IPS-11a (cell line): ENCODE measurements around the gene TMED9.
"Not testable (repeated sequence)": the region's sequence is repeated elsewhere in the genome, so short reads cannot be mapped to it uniquely, and the experiment has no call there.

ENCODE experiments used
- H3K4me3 ChIP-seq: one replicate; pipeline ENCODE4 v1.5.1; 2013; ENCODE audit warnings: low read depth, low read length, control low read depth

Gene TMED9

GRCh38 chr5:177592010-177592834, at the start of gene TMED9:
TSS of gene TMED9 (plus strand) at chr5:177592203. CDS start at chr5:177592215, 12 bp downstream.
- H3K4me3 ChIP-seq: peak within 1 kb of the TSS; percentile 87

DNA sequence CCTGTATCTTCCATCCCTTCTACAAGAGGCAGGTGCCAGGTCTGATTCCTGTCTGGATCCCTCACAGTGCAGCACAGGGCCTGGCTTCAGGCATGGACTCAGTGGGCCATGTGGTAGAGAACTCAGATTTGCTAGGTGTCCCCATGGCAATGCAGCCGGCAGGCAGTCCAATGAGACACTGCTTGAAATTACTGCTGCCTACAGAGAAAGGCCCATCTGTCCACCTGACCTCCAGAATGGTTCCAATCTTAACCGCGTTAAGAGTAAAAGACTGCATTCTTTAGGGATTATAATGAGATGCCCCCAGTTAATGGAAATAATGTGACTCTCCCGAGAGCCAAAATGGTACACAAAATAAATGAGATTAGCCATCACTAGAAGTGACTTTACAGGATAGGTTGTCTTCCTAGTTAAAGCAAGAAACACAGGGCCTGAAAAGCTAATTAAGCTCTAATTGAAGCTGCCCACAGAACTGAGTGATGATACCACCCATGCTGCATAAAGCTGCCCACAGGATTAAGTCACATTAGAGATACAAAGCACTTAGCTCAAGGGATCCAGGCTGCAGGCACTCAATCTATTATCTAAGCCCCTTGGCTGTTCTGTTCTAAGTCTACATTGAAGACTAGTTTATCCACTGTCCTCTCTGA, 49.1 kb upstream of the TMED9 start:
- H3K4me3 ChIP-seq: no peak overlapping the region

DNA sequence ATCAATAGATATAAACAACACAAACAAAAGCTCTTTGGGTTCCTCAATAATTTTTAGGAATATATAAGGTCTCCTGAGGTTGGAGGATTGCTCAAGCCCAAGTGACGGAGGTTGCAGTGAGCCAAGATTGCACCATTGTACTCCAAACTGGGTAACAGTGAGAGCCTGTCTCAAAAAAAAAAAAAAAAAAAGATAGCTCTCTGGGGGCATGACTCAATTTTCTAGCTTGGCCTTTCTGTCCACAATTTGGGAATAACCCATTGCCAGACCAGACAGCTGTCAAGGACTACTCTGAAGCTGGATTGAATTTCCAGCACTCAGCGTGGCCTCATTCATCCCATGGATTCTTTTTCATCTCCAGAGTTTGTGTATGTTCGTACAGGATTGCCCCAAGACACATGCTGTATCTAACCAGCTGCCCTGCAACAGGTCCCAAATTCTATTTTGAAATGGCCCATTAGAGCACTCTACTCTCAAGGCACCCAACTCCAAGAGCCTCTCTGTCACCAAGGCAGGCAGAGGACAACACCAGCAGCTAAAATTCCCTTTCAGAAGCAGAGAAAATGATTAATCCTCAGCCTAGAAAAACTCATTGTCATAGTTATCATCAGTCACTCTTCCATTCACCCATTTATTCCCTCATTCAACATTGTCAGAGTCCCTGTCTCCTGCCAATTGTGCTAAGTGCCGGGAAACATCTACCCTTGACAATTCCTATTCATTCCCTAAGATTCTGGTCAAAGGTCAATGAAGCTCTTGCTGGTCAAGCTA, 46.3 kb upstream of the TMED9 start:
- no peak overlapping the region for H3K4me3 ChIP-seq

- H3K4me3 ChIP-seq: no peak overlapping the region
Measured at GRCh38 chr5:177546258-177546741, 45.7 kb upstream of the TMED9 start.

GRCh38 chr5:177547736-177548135, 44.3 kb upstream of the TMED9 start:
- H3K4me3 ChIP-seq: no peak overlapping the region

DNA sequence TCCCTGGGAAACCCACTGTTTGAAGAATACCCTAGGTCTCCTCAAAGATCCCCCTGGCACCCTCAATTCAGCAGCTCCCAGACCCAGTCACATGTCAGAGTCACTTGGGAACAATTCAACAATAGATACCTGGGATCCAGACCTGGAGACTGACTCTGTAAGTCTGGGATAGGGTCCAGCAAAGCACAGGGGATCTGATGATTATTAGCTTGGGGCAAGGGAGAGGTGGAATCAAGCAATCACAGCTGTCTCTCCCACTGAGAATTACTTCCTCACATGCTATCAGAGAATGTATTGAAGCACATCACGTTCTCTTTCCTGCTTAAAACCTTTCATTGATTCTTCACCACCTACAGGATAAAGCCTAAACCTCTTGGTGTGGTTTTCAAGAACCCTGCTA, 43.5 kb upstream of the TMED9 start:
- H3K4me3 ChIP-seq: no peak overlapping the region

- H3K4me3 ChIP-seq: no peak overlapping the region
Measured at GRCh38 chr5:177550122-177550521, 41.9 kb upstream of the TMED9 start.

- H3K4me3 ChIP-seq: peak overlapping the region; percentile 82
Measured at GRCh38 chr5:177552839-177553455, 39.1 kb upstream of the TMED9 start.

DNA sequence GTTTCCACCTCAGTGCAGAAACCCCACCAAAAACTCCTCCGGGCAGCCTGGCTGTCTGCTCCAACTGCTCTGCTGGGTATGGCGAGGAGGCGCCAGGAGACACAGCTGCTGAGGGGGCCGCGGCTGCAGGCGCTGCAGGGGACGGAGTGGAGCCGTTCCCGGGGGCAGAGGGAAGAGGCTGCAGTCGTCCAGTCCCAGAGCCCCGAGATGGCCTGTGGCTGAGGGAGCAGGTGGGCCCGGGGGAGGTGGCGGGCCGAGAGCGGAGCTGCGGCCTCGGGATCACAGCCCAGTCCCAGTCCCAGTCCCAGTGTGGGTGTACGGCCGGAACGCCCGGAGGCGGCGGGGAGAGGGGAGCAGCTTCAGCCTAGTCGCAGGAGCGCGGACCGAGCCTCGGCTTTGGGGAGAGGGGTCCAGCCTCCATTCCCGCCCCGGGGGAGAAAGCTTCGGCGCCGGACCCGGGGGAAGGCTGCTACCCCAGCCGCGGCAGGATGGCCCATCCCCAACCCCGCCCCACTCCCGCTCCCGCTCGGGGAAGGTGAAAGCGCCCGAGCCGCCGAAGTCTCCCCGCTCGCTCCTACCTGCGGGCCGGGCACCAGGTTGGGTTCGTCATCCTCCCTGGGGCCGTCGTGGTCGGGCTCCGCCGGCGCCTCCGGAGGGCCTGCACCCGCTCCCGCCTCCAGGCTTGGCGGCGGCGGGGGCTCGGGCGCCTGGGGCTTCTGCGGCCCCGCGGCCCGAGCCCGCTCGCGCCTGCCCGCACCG, 38.2 kb upstream of the TMED9 start:
- peak overlapping the region; percentile 82 for H3K4me3 ChIP-seq

DNA sequence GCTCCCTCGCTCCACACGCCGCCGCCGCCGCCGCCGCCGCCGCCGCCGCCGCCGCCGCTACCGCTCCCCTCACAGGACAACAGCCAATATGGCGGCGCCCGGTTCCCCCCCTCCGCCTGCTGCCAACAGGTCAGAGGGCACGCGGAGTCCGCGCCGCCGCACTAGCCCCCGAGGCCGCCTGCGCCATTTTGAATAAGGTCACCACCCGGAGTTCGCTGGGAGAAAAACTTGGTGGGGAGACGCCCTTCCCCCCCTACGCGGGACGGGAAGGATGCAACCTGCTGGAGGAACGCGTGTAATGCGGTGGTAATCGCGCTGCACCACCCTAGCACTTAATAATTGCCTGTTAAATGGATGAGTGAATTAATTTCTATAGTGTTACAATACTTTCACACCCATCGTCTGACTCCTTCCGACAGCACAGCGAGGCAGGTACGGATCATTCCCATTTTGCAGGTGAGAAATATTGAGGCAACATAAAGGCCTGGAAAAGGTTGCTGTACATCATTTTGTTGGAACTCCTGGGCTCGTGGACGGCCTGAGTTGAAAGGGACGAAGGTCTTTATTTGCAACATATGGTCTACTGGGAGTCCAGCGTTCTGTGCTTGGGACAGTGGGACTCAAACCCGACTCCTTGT, 37.4 kb upstream of the TMED9 start, which contains the start of gene FAM193B:
Gene FAM193B (minus strand): TSS at position 90 of the 638 bp plus-strand sequence. CDS start 105 bp downstream, outside the sequence.
- H3K4me3 ChIP-seq: peak within 1 kb of the TSS; percentile 82

GRCh38 chr5:177555228-177555627, 36.8 kb upstream of the TMED9 start:
- H3K4me3 ChIP-seq: no peak overlapping the region

DNA sequence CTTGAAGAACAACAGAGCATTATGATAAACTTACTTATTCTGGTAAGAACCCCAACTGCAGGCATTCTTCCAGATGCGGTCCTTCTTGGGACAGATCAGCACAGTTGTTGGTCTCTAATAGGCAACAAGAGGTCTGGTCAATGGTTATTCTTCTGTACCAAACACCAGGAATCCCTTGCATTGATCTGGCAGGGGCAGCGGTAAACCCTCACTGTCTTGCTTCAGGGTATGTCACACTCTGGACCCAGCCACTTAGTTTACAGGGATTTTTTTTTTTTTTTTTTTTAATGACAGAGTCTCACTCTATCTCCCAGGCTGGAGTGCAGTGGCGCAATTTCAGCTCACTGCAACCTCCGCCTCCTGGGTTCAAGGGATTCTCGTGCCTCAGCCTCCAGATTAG, 36.3 kb upstream of the TMED9 start:
- no peak overlapping the region for H3K4me3 ChIP-seq

GRCh38 chr5:177557041-177557647, 34.9 kb upstream of the TMED9 start:
- no peak overlapping the region for H3K4me3 ChIP-seq

DNA sequence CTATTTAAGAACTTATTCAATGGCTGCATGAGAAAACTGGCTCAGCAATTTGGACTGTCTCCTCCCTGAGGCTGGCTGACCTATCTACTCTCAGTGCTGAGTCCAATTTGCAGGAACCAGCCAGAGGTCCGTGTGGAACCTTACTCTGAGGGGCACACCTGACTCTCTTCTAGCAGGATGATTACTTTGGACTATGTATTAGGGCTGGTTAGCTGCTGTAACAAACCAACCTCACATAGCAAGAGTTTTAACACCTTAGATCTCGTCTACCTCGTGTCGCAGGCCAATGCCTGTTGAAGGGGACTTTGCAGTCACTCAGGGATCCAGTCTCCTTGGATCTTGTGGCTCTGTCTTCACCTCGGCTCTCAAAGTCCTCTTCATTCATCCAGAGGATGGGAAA, 34.2 kb upstream of the TMED9 start:
- H3K4me3 ChIP-seq: no peak overlapping the region

DNA sequence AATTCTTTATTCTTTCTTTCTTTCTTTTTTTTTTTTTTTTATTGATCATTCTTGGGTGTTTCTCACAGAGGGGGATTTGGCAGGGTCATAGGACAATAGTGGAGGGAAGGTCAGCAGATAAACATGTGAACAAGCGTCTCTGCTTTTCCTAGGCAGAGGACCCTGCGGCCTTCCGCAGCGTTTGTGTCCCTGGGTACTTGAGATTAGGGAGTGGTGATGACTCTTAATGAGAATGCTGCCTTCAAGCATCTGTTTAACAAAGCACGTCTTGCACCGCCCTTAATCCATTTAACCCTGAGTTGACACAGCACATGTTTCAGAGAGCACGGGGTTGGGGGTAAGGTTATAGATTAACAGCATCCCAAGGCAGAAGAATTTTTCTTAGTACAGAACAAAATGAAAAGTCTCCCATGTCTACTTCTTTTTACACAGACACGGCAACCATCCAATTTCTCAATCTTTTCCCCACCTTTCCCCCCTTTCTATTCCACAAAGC, 32.5 kb upstream of the TMED9 start:
- H3K4me3 ChIP-seq: not testable (repeated sequence)

- no peak overlapping the region for H3K4me3 ChIP-seq
Measured at GRCh38 chr5:177565046-177565445, 27.0 kb upstream of the TMED9 start.

GRCh38 chr5:177568326-177568725, 23.7 kb upstream of the TMED9 start:
- H3K4me3 ChIP-seq: no peak overlapping the region

GRCh38 chr5:177569894-177570293, 22.1 kb upstream of the TMED9 start:
- no peak overlapping the region for H3K4me3 ChIP-seq

GRCh38 chr5:177575488-177575887, 16.5 kb upstream of the TMED9 start:
- H3K4me3 ChIP-seq: no peak overlapping the region
